HG03469 (cell line): ENCODE measurements around the gene C14orf93.

Experiments
- ATAC-seq: cut with Tn5 transposase; IDR thresholded peaks from one replicate; pipeline ENCODE4 v1.9.1; 2021; ENCODE audit warnings: mild to moderate bottlenecking, moderate library complexity, moderate number of reproducible peaks; ENCODE audit not compliant: unreplicated experiment

The C14orf93 gene

GRCh38 chr14:23009939-23010726 lies at the start of gene C14orf93:
Gene C14orf93 (minus strand): TSS chr14:23010143. CDS start chr14:22999023, 11,120 bp downstream.
- no peak for ATAC-seq

GRCh38 chr14:23058654-23059504 lies 48.9 kb upstream of the C14orf93 start:
- no peak for ATAC-seq

GRCh38 chr14:23057757-23058653 lies 48.1 kb upstream of the C14orf93 start:
- peak; percentile 39 for ATAC-seq

GRCh38 chr14:23056956-23057756 lies 47.2 kb upstream of the C14orf93 start, which contains the start of gene CDH24:
Gene CDH24 (minus strand): TSS chr14:23057520. CDS start chr14:23055733, 1,787 bp downstream.
- ATAC-seq = no peak

GRCh38 chr14:23056145-23056955 lies 46.4 kb upstream of the C14orf93 start:
- ATAC-seq = peak; percentile 40

GRCh38 chr14:23055621-23056144 lies 45.7 kb upstream of the C14orf93 start:
- ATAC-seq = no peak

- no peak for ATAC-seq
These were observed 45.2 kb upstream of the C14orf93 start for GRCh38 chr14:23055147-23055550.

GRCh38 chr14:23054000-23054811 lies 44.3 kb upstream of the C14orf93 start:
- no peak for ATAC-seq

- no peak for ATAC-seq
These were observed 43.5 kb upstream of the C14orf93 start for GRCh38 chr14:23053426-23053825.

GRCh38 chr14:23052671-23053070 lies 42.7 kb upstream of the C14orf93 start:
- ATAC-seq = no peak

- no peak for ATAC-seq
These were observed 42.3 kb upstream of the C14orf93 start for GRCh38 chr14:23052182-23052623.

- no peak for ATAC-seq
These were observed 41.5 kb upstream of the C14orf93 start for GRCh38 chr14:23051141-23052057.

GRCh38 chr14:23049011-23049410 lies 39.1 kb upstream of the C14orf93 start:
- no peak for ATAC-seq

- ATAC-seq = no peak
These were observed 38.1 kb upstream of the C14orf93 start for GRCh38 chr14:23047751-23048693.

- ATAC-seq = no peak
These were observed 37.2 kb upstream of the C14orf93 start for GRCh38 chr14:23047034-23047634.
